Hematopoietic multipotent progenitor cell treated with erythropoietin and hydrocortisone succinate and interleukin-3 and kit ligand, for 4 days (in vitro differentiated cells): ENCODE measurements around the gene PPP2R5C.

Experiments used
- DNase-seq: peaks from one replicate; pipeline ENCODE4 v3.0.0-alpha.2; 2015

PPP2R5C gene

DNA sequence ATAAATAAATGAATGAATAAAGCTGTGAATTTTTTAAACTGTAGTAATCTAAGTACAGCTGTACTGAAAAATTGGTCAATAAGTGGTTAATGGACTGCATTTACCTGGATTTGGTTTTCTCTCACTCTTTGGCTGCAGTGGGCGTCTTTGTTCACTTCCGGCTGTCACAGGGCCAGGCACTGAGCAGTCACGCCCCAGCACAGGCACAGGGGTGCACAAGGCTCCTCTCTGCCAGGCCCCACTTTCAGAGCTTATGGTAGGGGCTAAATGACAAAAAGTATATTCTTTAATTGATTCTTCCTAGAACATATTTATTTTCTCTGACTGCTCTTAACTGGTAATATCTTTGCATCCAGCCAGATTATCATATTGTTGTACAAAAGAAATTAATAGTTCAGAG lies 132.2 kb downstream of the PPP2R5C start:
- DNase-seq, result no peak

GRCh38 chr14:101894365-101895081 lies 133.0 kb downstream of the PPP2R5C start:
- DNase-seq, result no peak

- DNase-seq, result no peak
Observed at GRCh38 chr14:101895256-101895655, 133.7 kb downstream of the PPP2R5C start.

GRCh38 chr14:101897326-101897725 lies 135.8 kb downstream of the PPP2R5C start:
- DNase-seq, result no peak

GRCh38 chr14:101898416-101898815 lies 136.9 kb downstream of the PPP2R5C start:
- no peak for DNase-seq

- DNase-seq, result no peak
Observed at GRCh38 chr14:101899263-101899662, 137.8 kb downstream of the PPP2R5C start.

DNA sequence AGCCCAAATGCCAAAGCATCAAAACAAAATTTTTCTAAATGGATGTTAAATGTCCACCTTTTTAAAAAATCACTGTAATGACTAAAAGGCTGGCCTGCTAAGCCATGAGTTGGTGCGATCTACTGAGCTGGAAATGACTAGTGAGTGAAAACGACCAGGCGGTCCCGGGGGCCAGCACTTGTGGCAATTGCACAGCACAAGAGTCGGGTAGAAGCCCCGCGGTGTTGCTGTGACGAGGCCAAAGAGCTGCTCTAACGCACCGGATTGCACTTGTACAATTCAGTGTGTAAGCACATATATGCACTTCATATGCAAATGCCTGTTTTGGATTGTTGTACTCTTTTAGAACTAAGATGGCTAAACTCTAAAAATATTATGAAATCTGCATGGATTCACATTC lies 138.7 kb downstream of the PPP2R5C start:
- no peak for DNase-seq

GRCh38 chr14:101903111-101903561 lies 141.6 kb downstream of the PPP2R5C start:
- DNase-seq, result no peak

- DNase-seq, result no peak
Observed at GRCh38 chr14:101905614-101906013, 144.1 kb downstream of the PPP2R5C start.

DNA sequence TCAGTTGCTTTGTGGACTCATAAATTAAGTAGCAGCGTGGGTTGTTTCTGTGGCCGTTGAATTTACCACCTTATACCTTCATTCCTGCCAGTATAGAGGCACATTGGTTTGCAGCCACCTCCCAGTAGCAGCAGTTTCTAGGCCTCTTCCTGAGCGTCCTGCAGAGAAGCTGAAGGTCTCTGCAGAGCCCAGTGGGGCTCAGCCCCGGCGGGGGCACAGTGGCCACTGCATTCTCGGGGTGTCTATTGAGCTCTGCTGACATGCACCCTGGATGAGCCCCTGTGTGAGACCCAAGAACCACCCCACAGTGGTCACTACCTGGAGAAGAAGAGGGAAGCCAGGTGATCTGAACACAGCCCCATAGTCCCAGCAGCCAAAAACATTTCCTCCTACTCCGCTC lies 145.1 kb downstream of the PPP2R5C start:
- no peak for DNase-seq

- no peak for DNase-seq
Observed at GRCh38 chr14:101907619-101908018, 146.1 kb downstream of the PPP2R5C start.

- no peak for DNase-seq
Observed at GRCh38 chr14:101908795-101909194, 147.3 kb downstream of the PPP2R5C start.

DNA sequence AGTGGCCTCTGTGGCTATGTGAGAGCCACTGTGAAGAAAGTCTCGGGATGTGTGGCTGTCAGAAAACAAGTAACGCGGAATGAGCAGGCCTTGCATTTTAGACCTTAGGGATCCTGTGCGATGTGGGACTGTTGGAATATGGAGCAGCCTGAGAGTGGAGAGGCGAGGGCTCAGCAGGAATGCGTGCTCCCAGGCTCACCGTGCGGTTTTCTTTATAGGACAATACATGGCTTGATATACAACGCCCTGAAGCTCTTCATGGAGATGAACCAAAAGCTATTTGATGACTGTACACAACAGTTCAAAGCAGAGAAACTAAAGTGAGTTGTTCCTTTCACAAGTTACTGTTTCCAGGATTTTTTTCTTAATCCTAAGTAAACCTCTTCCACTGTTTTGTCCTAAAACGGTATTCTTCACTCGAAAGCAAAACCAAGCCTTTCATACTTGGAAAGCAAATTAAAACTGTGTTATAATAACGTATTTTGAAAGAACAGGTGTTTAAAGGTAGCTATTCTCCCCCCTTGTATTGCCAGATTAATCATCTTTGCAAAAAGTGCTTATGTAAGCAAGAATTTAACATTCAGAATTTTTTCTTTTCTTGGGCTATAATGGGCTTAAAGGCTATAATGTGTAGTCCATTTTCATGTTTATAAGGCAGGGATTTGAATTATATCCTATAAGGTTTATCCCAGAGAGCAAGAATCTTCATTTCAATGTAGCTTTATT lies 148.0 kb downstream of the PPP2R5C start:
- no peak for DNase-seq

GRCh38 chr14:101912841-101913240 lies 151.3 kb downstream of the PPP2R5C start:
- no peak for DNase-seq

- DNase-seq, result no peak
Observed at GRCh38 chr14:101914083-101914482, 152.6 kb downstream of the PPP2R5C start.

GRCh38 chr14:101915871-101916815 lies 154.6 kb downstream of the PPP2R5C start:
- no peak for DNase-seq

- no peak for DNase-seq
Observed at GRCh38 chr14:101916816-101917412, 155.4 kb downstream of the PPP2R5C start.

DNA sequence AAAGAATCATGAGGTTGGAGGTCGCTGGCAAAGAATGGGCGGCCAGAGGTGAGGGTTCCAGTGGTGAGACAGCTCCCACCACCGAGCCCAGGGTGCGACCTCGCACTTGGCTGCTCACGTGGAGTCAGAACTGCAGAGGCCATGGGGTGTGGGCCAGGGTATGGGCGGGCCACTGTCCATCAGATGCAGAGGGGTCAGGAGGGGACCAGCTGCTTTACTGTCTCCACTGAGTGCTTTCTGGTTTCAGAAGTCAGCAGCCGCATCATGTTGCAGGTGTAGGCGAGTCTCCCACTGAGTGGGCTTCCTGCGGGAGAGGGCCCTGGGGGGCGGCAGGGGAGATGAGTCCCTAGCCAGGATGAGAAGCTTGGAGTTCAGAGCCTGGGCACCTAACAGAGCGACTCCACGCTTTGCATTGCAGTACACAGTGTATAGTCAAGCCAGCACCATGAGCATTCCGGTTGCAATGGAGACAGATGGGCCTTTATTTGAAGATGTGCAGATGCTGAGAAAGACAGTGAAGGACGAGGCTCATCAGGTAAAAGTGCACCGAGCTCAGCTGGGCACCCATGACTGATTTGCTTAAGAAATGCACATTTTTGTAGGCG lies 156.0 kb downstream of the PPP2R5C start:
- no peak for DNase-seq

GRCh38 chr14:101918065-101918989 lies 156.8 kb downstream of the PPP2R5C start:
- no peak for DNase-seq

DNA sequence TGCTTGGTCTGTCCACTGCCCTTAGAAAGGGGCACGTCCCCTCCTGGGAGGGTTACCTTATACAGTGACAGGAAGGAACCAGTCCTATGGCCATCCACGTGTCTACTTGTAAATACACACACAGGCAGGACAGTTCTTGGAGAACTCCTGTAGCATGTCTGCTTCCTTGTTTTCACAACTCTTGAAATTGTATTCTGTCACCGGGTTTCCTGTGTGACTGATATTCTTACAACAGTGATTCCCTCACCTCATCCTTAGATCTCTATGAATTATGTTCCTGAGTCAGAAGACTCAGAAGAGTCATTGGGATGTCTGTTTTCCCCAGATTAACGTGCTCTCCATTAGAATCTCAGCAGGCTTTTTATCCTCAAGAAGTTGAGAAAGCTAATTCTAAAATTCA lies 158.8 kb downstream of the PPP2R5C start:
- DNase-seq, result no peak

- DNase-seq, result no peak
Observed at GRCh38 chr14:101922866-101923265, 161.4 kb downstream of the PPP2R5C start.
